Measurements from ENCODE around the gene MTRR. TPM values are rescaled to one million over a fixed set of nuclear protein-coding genes. Genes with fewer than 3 reads are reported as not detected.

The MTRR gene
- total RNA-seq, 2 donors from 2014 or later, result 40.6 to 47.0 TPM

- Histone ChIP-seq H3K27me3 (ENCODE audit: control insufficient read depth, insufficient read depth, low read length, poor library complexity, severe bottlenecking) (no peaks in the 10 kb centered on the region), H3K4me3 (ENCODE audit: low read length) (no peak overlapping the region), H3K4me1 (ENCODE audit: control insufficient read depth, insufficient read depth, low read length) (no peaks in the 10 kb centered on the region), H3K27ac (ENCODE audit: low read depth, low read length) (no peak overlapping the region), H3K9me3 (ENCODE audit: control insufficient read depth, low read length) (no peaks in the 10 kb centered on the region), H3K36me3 (ENCODE audit: control insufficient read depth, insufficient read depth, low read length) (peaks cover 8% of the 10 kb centered on the region), H3K9ac (ENCODE audit: extremely low read depth, low read length, poor library complexity, severe bottlenecking) (no peak overlapping the region)
- H3K4me1 Mint-ChIP-seq, result no peaks in the 10 kb centered on the region
- 89 to 91% methylated on average over 10 of the region's 10 CpGs for WGBS, 2 experiments (ENCODE audit: insufficient coverage in 1 of 2, insufficient read length in 1 of 2)
- TF ChIP-seq CTCF (conservative IDR thresholded peaks at IDR 0.05), result no peak
- H3K27me3 Mint-ChIP-seq (ENCODE audit: insufficient read depth), result peaks cover 3% of the 10 kb centered on the region
- DNase-seq, result no peak
- H3K4me3 Mint-ChIP-seq, result no peak overlapping the region
- H3K36me3 Mint-ChIP-seq (ENCODE audit: low read depth), result peaks cover 4% of the 10 kb centered on the region
- no peaks in the 10 kb centered on the region for H3K9me3 Mint-ChIP-seq
- peak overlapping the region; percentile 61 for H3K27ac Mint-ChIP-seq
Observed at GRCh38 chr5:7828269-7828668, 40.7 kb upstream of the MTRR start.

GRCh38 chr5:7834982-7835381, 34.0 kb upstream of the MTRR start:
- TF ChIP-seq CTCF (conservative IDR thresholded peaks at IDR 0.05), result no peak
- 76% methylated on average over 3 of the region's 4 CpGs; no CpG with 5 or more reads in 1 of the 2 experiments for WGBS, 2 experiments (ENCODE audit: insufficient coverage in 1 of 2, insufficient read length in 1 of 2)
- no peak overlapping the region for H3K4me3 ChIP-seq (ENCODE audit: low read length)
- no peaks in the 10 kb centered on the region for H3K36me3 Mint-ChIP-seq (ENCODE audit: low read depth)
- no peaks in the 10 kb centered on the region for H3K9me3 ChIP-seq (ENCODE audit: control insufficient read depth, low read length)
- no peaks in the 10 kb centered on the region for H3K4me1 Mint-ChIP-seq
- no peaks in the 10 kb centered on the region for H3K36me3 ChIP-seq (ENCODE audit: control insufficient read depth, insufficient read depth, low read length)
- no peaks in the 10 kb centered on the region for H3K27me3 ChIP-seq (ENCODE audit: control insufficient read depth, insufficient read depth, low read length, poor library complexity, severe bottlenecking)
- H3K9me3 Mint-ChIP-seq, result no peaks in the 10 kb centered on the region
- H3K27me3 Mint-ChIP-seq (ENCODE audit: insufficient read depth), result peaks cover 6% of the 10 kb centered on the region
- no peaks in the 10 kb centered on the region for H3K4me1 ChIP-seq (ENCODE audit: control insufficient read depth, insufficient read depth, low read length)
- H3K27ac Mint-ChIP-seq, result no peak overlapping the region
- no peak overlapping the region for H3K9ac ChIP-seq (ENCODE audit: extremely low read depth, low read length, poor library complexity, severe bottlenecking)
- no peak overlapping the region for H3K27ac ChIP-seq (ENCODE audit: low read depth, low read length)
- no peak overlapping the region for H3K4me3 Mint-ChIP-seq
- no peak for DNase-seq

GRCh38 chr5:7837403-7837802, 31.5 kb upstream of the MTRR start:
- Mint-ChIP-seq H3K4me1 (no peaks in the 10 kb centered on the region), H3K9me3 (no peaks in the 10 kb centered on the region), H3K27me3 (ENCODE audit: insufficient read depth) (peaks cover 6% of the 10 kb centered on the region), H3K27ac (no peak overlapping the region), H3K4me3 (no peak overlapping the region), H3K36me3 (ENCODE audit: low read depth) (no peaks in the 10 kb centered on the region)
- TF ChIP-seq CTCF (conservative IDR thresholded peaks at IDR 0.05), result no peak
- no peak for DNase-seq
- 73 to 82% methylated on average over 2 to 3 of the region's 3 CpGs for WGBS, 2 experiments (ENCODE audit: insufficient coverage in 1 of 2, insufficient read length in 1 of 2)
- Histone ChIP-seq H3K9ac (ENCODE audit: extremely low read depth, low read length, poor library complexity, severe bottlenecking) (no peak overlapping the region), H3K27me3 (ENCODE audit: control insufficient read depth, insufficient read depth, low read length, poor library complexity, severe bottlenecking) (no peaks in the 10 kb centered on the region), H3K4me3 (ENCODE audit: low read length) (no peak overlapping the region), H3K36me3 (ENCODE audit: control insufficient read depth, insufficient read depth, low read length) (no peaks in the 10 kb centered on the region), H3K9me3 (ENCODE audit: control insufficient read depth, low read length) (no peaks in the 10 kb centered on the region), H3K4me1 (ENCODE audit: control insufficient read depth, insufficient read depth, low read length) (no peaks in the 10 kb centered on the region), H3K27ac (ENCODE audit: low read depth, low read length) (no peak overlapping the region)

Measured in endodermal cell (in vitro differentiated cells).